ENCODE results near the gene BCL2. TPM values are rescaled to one million over a fixed set of nuclear protein-coding genes. Genes with fewer than 3 reads are reported as not detected.

BCL2 gene
- polyA plus RNA-seq, 1 experiment = 0.35 TPM

GRCh38 chr18:63240531-63241316 is 78.8 kb downstream of the BCL2 start:
- no peak for TF ChIP-seq CTCF (IDR thresholded peaks at IDR 0.05; ENCODE audit: low read depth, low read length)
- ChIA-PET CTCF (no interaction called here), POLR2A (no interaction called here)
- H3K27me3 ChIP-seq (ENCODE audit: control insufficient read depth, insufficient read depth, low read length) = peaks cover 12% of the 10 kb centered on the region
- DNase-seq (ENCODE audit: low read depth, low spot score) = no peak
- no peak overlapping the region for H3K27ac ChIP-seq (ENCODE audit: low read depth, low read length)
- H3K9me3 ChIP-seq (ENCODE audit: control insufficient read depth, insufficient read depth, low read length) = peaks cover 4% of the 10 kb centered on the region; the same call in 1 of the 2 replicates
- no peak overlapping the region for H3K4me3 ChIP-seq (ENCODE audit: low read depth, low read length)

GRCh38 chr18:63238693-63239075 is 80.9 kb downstream of the BCL2 start:
- POLR2A ChIA-PET = no interaction called here
- Histone ChIP-seq H3K9me3 (ENCODE audit: control insufficient read depth, insufficient read depth, low read length) (peaks cover 4% of the 10 kb centered on the region; the same call in 1 of the 2 replicates), H3K27ac (ENCODE audit: low read depth, low read length) (no peak overlapping the region), H3K27me3 (ENCODE audit: control insufficient read depth, insufficient read depth, low read length) (peaks cover 5% of the 10 kb centered on the region), H3K4me3 (ENCODE audit: low read depth, low read length) (no peak overlapping the region)
- no peak for TF ChIP-seq CTCF (IDR thresholded peaks at IDR 0.05; ENCODE audit: low read depth, low read length)
- DNase-seq (ENCODE audit: low read depth, low spot score) = no peak
- CTCF ChIA-PET = no interaction called here

GRCh38 chr18:63237881-63238692 is 81.5 kb downstream of the BCL2 start:
- H3K27me3 ChIP-seq (ENCODE audit: control insufficient read depth, insufficient read depth, low read length) = peaks cover 5% of the 10 kb centered on the region
- peak overlapping the region; percentile 67 for H3K27ac ChIP-seq (ENCODE audit: low read depth, low read length)
- POLR2A ChIA-PET = no interaction called here
- CTCF ChIA-PET = no interaction called here
- H3K4me3 ChIP-seq (ENCODE audit: low read depth, low read length) = peak overlapping the region; percentile 35
- no peak for TF ChIP-seq CTCF (IDR thresholded peaks at IDR 0.05; ENCODE audit: low read depth, low read length)
- peak; percentile 61 for DNase-seq (ENCODE audit: low read depth, low spot score)
- H3K9me3 ChIP-seq (ENCODE audit: control insufficient read depth, insufficient read depth, low read length) = peaks cover 4% of the 10 kb centered on the region; the same call in 1 of the 2 replicates

- H3K9me3 ChIP-seq (ENCODE audit: control insufficient read depth, insufficient read depth, low read length) = peaks cover 4% of the 10 kb centered on the region; the same call in 1 of the 2 replicates
- ChIA-PET CTCF (interaction anchor here (0.9 kb wide), 1 partner anchor 85 kb away, joined by 3 read pairs; no protein-coding TSS in a partner anchor), POLR2A (no interaction called here)
- DNase-seq (ENCODE audit: low read depth, low spot score) = no peak
- H3K4me3 ChIP-seq (ENCODE audit: low read depth, low read length) = no peak overlapping the region
- peaks cover 5% of the 10 kb centered on the region for H3K27me3 ChIP-seq (ENCODE audit: control insufficient read depth, insufficient read depth, low read length)
- TF ChIP-seq CTCF (IDR thresholded peaks at IDR 0.05; ENCODE audit: low read depth, low read length) = no peak
- H3K27ac ChIP-seq (ENCODE audit: low read depth, low read length) = peak overlapping the region; percentile 31
Measured at GRCh38 chr18:63236921-63237846, 82.4 kb downstream of the BCL2 start.

All from AG04450 (cell line).